WI38 (cell line): Measurements from ENCODE around the gene IFITM1.
"Not testable (repeated sequence)": the region's sequence is repeated elsewhere in the genome, so short reads cannot be mapped to it uniquely, and the experiment has no call there.

Experiments used
- H3K4me3 ChIP-seq: 2 replicates; pipeline ENCODE4 v1.5.1; 2011; ENCODE audit warnings: low read depth, mild to moderate bottlenecking, control low read depth, low read length
- CTCF ChIP-seq: IDR thresholded peaks from 2 replicates; pipeline ENCODE4 v1.5.1; 2012; ENCODE audit warnings: low read depth, mild to moderate bottlenecking, control low read depth, low read length

The IFITM1 gene

GRCh38 chr11:315051-315481 lies 1.2 kb downstream of the IFITM1 start:
- TF ChIP-seq CTCF: no peak
- peak overlapping the region; percentile 67 for H3K4me3 ChIP-seq

- H3K4me3 ChIP-seq: peak overlapping the region; percentile 67; the same call in 1 of the 2 replicates
- TF ChIP-seq CTCF: no peak
Measured at GRCh38 chr11:315516-315994, 1.7 kb downstream of the IFITM1 start.

DNA sequence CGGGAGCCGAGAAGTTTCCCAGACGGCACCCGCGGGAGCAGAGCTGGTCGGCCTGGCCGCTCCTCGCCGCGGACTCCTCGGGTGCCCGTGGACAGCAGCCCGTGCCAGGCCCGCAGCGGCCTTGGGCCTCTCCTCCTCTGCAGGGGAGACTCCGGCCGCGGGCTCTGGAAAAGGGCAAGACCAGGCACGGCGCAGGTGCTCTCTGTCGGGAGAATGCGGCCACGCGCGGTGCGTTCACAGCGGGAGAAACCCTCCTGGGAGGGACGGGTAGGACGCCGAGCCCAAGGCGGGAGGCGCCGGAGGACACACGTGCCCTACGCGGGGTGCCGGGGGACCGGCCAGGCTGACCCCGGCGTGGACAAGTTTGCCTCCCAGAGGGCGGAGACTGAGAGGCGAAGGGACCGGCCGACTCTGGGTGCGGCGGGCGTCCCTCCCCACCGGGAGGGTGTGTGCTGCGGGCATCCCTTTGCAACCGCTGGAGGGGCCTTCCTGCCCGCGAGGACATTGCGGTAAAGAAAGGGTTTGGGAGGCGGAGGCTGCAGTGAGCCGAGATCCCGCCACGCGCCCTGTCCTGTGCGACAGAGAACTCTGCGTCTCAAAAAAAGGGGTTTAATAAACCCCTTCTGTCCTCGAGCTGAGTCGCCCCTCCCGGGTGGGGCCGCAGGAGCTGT lies 2.3 kb downstream of the IFITM1 start:
- TF ChIP-seq CTCF: no peak
- no peak overlapping the region for H3K4me3 ChIP-seq

DNA sequence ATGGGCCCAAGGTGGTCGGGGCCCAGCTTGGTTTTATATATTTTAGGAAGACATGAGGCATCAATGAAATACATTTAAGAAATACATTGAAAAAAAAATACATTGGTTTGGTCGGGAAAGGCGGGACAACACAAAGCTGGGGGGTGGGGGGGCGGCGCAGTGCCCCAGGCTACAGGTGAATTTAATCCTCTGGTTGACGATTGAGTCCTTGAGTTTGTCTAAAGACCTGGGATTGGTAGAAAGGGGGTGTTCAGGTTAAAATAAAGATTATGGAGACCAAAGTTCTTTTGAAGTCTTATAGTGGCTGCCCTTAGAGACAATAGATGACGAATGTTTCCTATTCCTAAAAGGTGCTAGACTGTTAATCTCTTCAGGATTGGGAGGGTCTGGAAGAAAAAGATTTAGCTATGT lies 3.1 kb downstream of the IFITM1 start:
- TF ChIP-seq CTCF: no peak
- H3K4me3 ChIP-seq: no peak overlapping the region

GRCh38 chr11:317668-318404 lies 4.0 kb downstream of the IFITM1 start:
- H3K4me3 ChIP-seq: not testable (repeated sequence)

- H3K4me3 ChIP-seq: peak overlapping the region; percentile 77
Measured at GRCh38 chr11:318405-319120, 4.7 kb downstream of the IFITM1 start.

- peak overlapping the region; percentile 77 for H3K4me3 ChIP-seq
Measured at GRCh38 chr11:319121-319887, 5.5 kb downstream of the IFITM1 start.

DNA sequence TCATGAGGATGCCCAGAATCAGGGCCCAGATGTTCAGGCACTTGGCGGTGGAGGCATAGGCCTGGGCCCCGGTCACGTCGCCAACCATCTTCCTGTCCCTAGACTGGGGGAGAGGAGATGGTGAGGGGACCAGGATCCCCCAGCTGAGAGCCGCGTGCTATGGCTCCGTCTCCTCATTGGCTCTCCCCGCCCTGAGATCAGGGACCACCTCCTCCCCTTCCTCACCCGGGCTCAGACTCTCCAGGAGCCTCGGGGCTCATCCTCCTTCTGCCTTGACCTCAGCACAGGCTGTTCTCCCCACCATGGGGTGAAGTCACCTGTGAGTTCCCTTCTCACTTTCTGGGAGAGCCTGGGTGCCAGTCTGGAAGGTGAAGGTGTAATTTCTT lies 6.0 kb downstream of the IFITM1 start:
- peak overlapping the region; percentile 77 for H3K4me3 ChIP-seq

DNA sequence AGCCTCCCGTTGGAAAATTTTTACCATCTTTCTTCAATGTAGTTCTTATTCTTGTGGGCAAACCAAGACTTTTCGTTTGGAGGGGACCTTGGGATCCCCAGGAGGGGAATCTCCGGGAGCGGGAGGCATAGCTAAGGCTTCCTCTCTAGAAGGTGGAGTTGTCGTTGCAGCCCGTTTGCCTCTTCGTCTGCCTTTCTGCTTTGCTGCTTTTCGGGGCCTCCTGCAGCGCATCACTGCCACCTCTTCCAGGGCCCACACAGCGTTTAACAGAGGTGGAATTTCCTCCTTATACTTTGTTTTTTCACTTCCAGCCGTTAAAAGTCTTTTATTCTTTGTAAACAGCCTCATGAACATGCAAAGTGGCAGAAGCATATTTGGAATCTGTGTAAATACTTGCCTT lies 10.3 kb downstream of the IFITM1 start:
- TF ChIP-seq CTCF: no peak
- no peak overlapping the region for H3K4me3 ChIP-seq

DNA sequence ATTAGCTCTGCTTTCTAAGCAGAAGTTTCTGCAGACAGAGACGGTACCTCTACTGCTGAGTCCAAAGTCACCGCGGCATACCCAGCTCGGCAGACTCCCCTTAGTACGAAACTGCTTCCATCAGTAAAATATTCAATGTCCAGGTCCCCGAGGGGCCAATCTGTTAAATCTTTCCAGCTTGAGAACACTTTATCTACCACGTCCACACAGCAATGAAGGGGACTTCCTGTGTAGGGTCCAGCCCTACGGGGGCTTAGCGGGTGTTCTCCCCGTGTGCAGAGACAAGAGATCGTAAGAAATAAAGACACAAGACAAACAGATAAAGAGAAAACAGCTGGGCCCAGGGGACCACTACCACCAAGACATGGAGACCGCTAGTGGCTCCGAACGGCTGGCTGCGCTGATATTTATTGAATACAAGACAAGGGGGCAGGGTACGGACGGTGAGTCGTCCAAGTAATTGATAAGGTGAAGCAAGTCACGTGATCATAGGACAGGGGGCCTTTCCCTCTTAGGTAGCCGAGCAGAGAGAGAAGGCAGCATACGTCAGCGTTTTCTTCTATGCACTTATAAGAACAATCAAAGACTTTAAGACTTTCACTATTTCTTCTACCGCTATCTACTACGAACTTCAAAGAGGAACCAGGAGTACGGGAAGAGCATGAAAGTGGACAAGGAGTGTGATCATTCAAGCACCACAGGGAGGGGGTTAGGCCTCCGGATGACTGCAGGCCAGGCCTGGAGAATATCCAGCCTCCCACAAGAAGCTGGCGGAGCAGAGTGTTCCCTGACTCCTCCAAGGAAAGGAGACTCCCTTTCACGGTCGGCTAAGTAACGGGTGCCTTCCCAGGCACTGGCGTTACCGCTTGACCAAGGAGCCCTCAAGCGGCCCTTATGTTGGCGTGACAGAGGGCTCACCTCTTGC lies 11.0 kb downstream of the IFITM1 start:
- H3K4me3 ChIP-seq: not testable (repeated sequence)
